HepG2 (cell line): ENCODE measurements around the gene U2SURP. TPM values are rescaled to one million over a fixed set of nuclear protein-coding genes. Genes with fewer than 3 reads are reported as not detected.
A peak's percentile ranks its signal among the peaks of the same experiment; 100 is the strongest.

Experiments used
- BRD4 ChIP-seq: sonication (generic); formaldehyde crosslinking; IDR thresholded peaks from 2 replicates; pipeline ENCODE4 v1.4.0; 2020; ENCODE audit warnings: missing genetic modification reagents
- GTF2F1 ChIP-seq: fragments of 150-350 bp; IDR thresholded peaks from 2 replicates; pipeline ENCODE4 v1.6.1; 2014; ENCODE audit warnings: low read length
- HCFC1 ChIP-seq: fragments of 150-350 bp; IDR thresholded peaks from 2 replicates; pipeline ENCODE4 v1.6.1; 2014; ENCODE audit warnings: low read depth, low read length
- MAZ ChIP-seq, 2 experiments: sonication (generic) in 1 of 2; formaldehyde crosslinking in 1 of 2; IDR thresholded peaks; 2 replicates each; pipeline versions ENCODE4 v1.5.0 to v1.6.1; 2012 to 2020; ENCODE audit warnings: low read depth in 2 of 2, mild to moderate bottlenecking in 2 of 2, borderline replicate concordance in 1 of 2, improper control_type of control experiment in 1 of 2, low read length in 1 of 2, missing genetic modification reagents in 1 of 2, moderate library complexity in 1 of 2
- PHB2 ChIP-seq: fragments of 450-650 bp; IDR thresholded peaks from 2 replicates; pipeline ENCODE4 v1.6.1; 2018; ENCODE audit not compliant: partially characterized antibody
- TAF1 ChIP-seq: sonication (generic); formaldehyde crosslinking; IDR thresholded peaks from 2 replicates; pipeline ENCODE4 v1.4.0; 2020; ENCODE audit warnings: missing genetic modification reagents
- ZIK1 ChIP-seq: sonication (generic); formaldehyde crosslinking; IDR thresholded peaks from 2 replicates; pipeline ENCODE4 v1.5.0; 2020; ENCODE audit warnings: mild to moderate bottlenecking, low read depth, missing genetic modification reagents, borderline replicate concordance
- ZNF335 ChIP-seq: sonication (generic); formaldehyde crosslinking; IDR thresholded peaks from 2 replicates; pipeline ENCODE4 v1.4.0; 2020; ENCODE audit warnings: missing genetic modification reagents
- polyA plus RNA-seq, 8 experiments: library from polyadenylated mRNA; depleted of rRNA in 3 of 8; stranded (reverse) in 7 of 8; unstranded in 1 of 8; fragments of >200 nt; fragmentation: Illumina TruSeq in 4 of 8; extraction: Trizol in 4 of 8; gene quantifications; 2 replicates each; pipeline versions ENCODE4 v1.2.1 to v1.2.3, GENCODE V29; 2011 to 2016; ENCODE audit warnings: low read depth in 4 of 8, missing spikeins in 1 of 8, mixed read lengths in 1 of 8; ENCODE audit not compliant: insufficient read depth in 1 of 8
- total RNA-seq, 5 experiments: library from RNA; depleted of rRNA; stranded (reverse); fragments of >200 nt; fragmentation: Illumina TruSeq; extraction: Trizol; gene quantifications; 2 replicates each; pipeline ENCODE4 v1.2.3, GENCODE V29; 2016; ENCODE audit warnings: low read depth in 1 of 5
- TF ChIP-seq, protein P1 (sequence below): sonication (generic); formaldehyde crosslinking; IDR thresholded peaks from one replicate; pipeline ENCODE4 v1.5.1; 2020; ENCODE audit warnings: mild to moderate bottlenecking, missing genetic modification reagents; ENCODE audit errors: not compliant biosample characterization
- TF ChIP-seq, protein P2 (sequence below): sonication (generic); formaldehyde crosslinking; IDR thresholded peaks from 2 replicates; pipeline ENCODE4 v1.8.1; 2023; ENCODE audit warnings: mild to moderate bottlenecking, moderate library complexity, missing genetic modification reagents
- TF ChIP-seq, protein P3 (sequence below): sonication (generic); formaldehyde crosslinking; IDR thresholded peaks from 2 replicates; pipeline ENCODE4 v1.9.0; 2021; ENCODE audit warnings: missing genetic modification reagents, borderline replicate concordance
- TF ChIP-seq, protein P4 (sequence below): sonication (generic); formaldehyde crosslinking; IDR thresholded peaks from 2 replicates; pipeline ENCODE4 v1.4.0; 2020; ENCODE audit warnings: mild to moderate bottlenecking, missing genetic modification reagents
- TF ChIP-seq, protein P5 (sequence below): sonication (generic); formaldehyde crosslinking; conservative IDR thresholded peaks from 2 replicates; pipeline ENCODE4 v1.8.0; 2022; ENCODE audit warnings: low read depth, missing genetic modification reagents

Gene U2SURP
- total and polyA plus RNA-seq, 2 of the 13 experiments (the other 11 are each of a cell fraction or from before 2014, with no cell fraction given), result 55.9 to 173 TPM

DNA sequence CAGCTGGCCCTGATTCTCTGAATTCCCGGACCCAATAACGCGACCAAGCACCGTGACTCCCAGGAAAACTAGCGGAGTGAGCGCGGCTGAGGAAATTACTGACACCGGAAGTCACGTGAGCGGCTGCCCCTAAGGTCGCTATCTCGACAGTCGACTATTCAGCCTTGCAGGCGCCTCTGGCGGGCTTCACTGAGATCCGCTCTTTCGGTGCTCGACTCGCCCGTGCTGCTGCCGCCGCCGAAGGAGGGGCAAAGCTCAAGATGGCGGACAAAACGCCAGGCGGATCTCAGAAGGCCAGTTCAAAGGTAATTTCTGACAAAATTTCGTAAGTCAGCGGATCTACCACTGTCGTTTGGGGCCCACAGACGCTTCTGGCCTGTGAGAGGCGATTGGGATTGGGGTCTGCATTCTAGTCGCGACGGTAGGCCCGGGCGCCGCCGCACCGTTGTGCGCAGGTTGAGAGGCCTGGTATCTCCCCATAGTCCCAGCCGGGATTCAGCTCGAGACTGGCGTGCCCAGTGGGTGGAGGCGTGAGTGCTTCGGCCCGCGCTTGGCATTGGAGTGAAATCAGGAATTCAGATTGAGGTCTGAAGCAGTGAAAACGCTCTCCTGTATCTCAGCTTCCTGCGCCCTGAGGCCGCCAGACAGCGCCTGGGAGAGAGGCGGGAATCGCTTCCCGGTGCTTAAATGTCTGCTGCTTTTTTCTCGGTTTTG lies at the start of gene U2SURP (continued):
- TF ChIP-seq, protein P1, sequence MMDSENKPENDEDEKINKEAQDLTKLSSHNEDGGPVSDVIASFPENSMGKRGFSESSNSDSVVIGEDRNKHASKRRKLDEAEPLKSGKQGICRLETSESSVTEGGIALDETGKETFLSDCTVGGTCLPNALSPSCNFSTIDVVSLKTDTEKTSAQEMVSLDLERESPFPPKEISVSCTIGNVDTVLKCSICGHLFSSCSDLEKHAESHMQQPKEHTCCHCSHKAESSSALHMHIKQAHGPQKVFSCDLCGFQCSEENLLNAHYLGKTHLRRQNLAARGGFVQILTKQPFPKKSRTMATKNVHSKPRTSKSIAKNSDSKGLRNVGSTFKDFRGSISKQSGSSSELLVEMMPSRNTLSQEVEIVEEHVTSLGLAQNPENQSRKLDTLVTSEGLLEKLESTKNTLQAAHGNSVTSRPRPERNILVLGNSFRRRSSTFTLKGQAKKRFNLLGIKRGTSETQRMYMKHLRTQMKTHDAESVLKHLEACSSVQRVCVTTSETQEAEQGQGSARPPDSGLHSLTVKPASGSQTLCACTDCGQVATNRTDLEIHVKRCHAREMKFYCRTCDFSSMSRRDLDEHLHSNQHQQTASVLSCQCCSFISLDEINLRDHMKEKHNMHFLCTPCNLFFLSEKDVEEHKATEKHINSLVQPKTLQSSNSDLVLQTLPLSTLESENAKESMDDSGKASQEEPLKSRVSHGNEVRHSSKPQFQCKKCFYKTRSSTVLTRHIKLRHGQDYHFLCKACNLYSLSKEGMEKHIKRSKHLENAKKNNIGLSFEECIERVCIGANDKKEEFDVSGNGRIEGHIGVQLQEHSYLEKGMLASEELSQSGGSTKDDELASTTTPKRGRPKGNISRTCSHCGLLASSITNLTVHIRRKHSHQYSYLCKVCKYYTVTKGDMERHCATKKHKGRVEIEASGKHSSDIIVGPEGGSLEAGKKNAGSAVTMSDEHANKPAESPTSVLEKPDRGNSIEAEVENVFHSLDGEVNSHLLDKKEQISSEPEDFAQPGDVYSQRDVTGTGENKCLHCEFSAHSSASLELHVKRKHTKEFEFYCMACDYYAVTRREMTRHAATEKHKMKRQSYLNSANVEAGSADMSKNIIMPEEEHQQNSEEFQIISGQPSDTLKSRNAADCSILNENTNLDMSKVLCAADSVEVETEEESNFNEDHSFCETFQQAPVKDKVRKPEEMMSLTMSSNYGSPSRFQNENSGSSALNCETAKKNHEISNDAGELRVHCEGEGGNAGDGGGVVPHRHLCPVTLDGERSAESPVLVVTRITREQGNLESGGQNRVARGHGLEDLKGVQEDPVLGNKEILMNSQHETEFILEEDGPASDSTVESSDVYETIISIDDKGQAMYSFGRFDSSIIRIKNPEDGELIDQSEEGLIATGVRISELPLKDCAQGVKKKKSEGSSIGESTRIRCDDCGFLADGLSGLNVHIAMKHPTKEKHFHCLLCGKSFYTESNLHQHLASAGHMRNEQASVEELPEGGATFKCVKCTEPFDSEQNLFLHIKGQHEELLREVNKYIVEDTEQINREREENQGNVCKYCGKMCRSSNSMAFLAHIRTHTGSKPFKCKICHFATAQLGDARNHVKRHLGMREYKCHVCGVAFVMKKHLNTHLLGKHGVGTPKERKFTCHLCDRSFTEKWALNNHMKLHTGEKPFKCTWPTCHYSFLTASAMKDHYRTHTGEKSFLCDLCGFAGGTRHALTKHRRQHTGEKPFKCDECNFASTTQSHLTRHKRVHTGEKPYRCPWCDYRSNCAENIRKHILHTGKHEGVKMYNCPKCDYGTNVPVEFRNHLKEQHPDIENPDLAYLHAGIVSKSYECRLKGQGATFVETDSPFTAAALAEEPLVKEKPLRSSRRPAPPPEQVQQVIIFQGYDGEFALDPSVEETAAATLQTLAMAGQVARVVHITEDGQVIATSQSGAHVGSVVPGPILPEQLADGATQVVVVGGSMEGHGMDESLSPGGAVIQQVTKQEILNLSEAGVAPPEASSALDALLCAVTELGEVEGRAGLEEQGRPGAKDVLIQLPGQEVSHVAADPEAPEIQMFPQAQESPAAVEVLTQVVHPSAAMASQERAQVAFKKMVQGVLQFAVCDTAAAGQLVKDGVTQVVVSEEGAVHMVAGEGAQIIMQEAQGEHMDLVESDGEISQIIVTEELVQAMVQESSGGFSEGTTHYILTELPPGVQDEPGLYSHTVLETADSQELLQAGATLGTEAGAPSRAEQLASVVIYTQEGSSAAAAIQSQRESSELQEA (CRISPR knock-in tag), result peak; percentile 62
- TF ChIP-seq GTF2F1 (peak; percentile 91; the same call in 1 of the 2 replicates), ZIK1 (peak; percentile 89; the same call in 1 of the 2 replicates), TAF1 (CRISPR knock-in tag) (peak; percentile 90), PHB2 (no peak), HCFC1 (peak; percentile 73), BRD4 (CRISPR knock-in tag) (peak; percentile 70), MAZ (IDR thresholded peaks at IDR 0.05; ENCODE audit: borderline replicate concordance, low read depth, low read length) (peak; percentile 80; the same call in 1 of the 2 replicates), MAZ (CRISPR knock-in tag; IDR thresholded peaks at IDR 0.05; ENCODE audit: low read depth) (peak; percentile 58), ZNF335 (CRISPR knock-in tag) (no peak)
- TF ChIP-seq, protein P2, sequence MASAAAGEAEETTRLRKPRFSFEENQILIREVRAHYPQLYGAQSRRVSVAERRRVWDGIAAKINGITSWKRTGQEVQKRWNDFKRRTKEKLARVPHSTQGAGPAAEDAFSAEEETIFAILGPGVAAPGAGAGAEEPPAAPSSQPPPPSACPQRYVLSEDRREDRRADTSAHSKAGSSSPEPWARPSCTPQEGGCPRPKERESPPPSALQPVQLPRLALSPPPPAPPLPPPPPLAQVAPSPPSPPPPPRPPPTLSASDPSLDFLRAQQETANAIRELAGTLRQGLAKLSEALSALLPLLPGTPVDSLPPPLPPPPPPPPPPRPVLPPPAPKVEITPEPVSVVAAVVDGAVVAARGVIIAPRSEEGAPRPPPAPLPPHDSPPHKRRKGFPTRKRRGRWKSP (CRISPR knock-in tag), result peak; percentile 91
- TF ChIP-seq, protein P3, sequence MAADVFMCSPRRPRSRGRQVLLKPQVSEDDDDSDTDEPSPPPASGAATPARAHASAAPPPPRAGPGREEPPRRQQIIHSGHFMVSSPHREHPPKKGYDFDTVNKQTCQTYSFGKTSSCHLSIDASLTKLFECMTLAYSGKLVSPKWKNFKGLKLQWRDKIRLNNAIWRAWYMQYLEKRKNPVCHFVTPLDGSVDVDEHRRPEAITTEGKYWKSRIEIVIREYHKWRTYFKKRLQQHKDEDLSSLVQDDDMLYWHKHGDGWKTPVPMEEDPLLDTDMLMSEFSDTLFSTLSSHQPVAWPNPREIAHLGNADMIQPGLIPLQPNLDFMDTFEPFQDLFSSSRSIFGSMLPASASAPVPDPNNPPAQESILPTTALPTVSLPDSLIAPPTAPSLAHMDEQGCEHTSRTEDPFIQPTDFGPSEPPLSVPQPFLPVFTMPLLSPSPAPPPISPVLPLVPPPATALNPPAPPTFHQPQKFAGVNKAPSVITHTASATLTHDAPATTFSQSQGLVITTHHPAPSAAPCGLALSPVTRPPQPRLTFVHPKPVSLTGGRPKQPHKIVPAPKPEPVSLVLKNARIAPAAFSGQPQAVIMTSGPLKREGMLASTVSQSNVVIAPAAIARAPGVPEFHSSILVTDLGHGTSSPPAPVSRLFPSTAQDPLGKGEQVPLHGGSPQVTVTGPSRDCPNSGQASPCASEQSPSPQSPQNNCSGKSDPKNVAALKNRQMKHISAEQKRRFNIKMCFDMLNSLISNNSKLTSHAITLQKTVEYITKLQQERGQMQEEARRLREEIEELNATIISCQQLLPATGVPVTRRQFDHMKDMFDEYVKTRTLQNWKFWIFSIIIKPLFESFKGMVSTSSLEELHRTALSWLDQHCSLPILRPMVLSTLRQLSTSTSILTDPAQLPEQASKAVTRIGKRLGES (CRISPR knock-in tag), result peak; percentile 63; the same call in 1 of the 2 replicates
- TF ChIP-seq, protein P4, sequence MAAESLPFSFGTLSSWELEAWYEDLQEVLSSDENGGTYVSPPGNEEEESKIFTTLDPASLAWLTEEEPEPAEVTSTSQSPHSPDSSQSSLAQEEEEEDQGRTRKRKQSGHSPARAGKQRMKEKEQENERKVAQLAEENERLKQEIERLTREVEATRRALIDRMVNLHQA (CRISPR knock-in tag), result 0 out of 2 replicates have a peak, but pooled peaks have one; percentile 30
- TF ChIP-seq, protein P5, sequence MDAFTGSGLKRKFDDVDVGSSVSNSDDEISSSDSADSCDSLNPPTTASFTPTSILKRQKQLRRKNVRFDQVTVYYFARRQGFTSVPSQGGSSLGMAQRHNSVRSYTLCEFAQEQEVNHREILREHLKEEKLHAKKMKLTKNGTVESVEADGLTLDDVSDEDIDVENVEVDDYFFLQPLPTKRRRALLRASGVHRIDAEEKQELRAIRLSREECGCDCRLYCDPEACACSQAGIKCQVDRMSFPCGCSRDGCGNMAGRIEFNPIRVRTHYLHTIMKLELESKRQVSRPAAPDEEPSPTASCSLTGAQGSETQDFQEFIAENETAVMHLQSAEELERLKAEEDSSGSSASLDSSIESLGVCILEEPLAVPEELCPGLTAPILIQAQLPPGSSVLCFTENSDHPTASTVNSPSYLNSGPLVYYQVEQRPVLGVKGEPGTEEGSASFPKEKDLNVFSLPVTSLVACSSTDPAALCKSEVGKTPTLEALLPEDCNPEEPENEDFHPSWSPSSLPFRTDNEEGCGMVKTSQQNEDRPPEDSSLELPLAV (CRISPR knock-in tag), result no peak
